ENCODE results near the gene ATF6.
A peak's percentile ranks its signal among the peaks of the same experiment; 100 is the strongest.
"Not testable (repeated sequence)": the region's sequence is repeated elsewhere in the genome, so short reads cannot be mapped to it uniquely, and the experiment has no call there.

ATF6 gene

GRCh38 chr1:161766102-161766981, at the start of gene ATF6:
Gene ATF6, plus strand, starts transcription at chr1:161766320. Its CDS starts 41 bp downstream, at chr1:161766361.
- DNase-seq, result peak; percentile 58

GRCh38 chr1:161718559-161719324, 47.4 kb upstream of the ATF6 start:
- no peak for DNase-seq

GRCh38 chr1:161719325-161719611, 46.9 kb upstream of the ATF6 start:
- DNase-seq, result no peak

GRCh38 chr1:161720422-161720821, 45.7 kb upstream of the ATF6 start:
- no peak for DNase-seq

- DNase-seq, result no peak
Observed at GRCh38 chr1:161720956-161721737, 45.0 kb upstream of the ATF6 start, which contains the start of gene FCRLB. Gene FCRLB, plus strand, starts transcription at chr1:161721544. Its CDS starts 1,129 bp downstream, at chr1:161722673.

GRCh38 chr1:161721738-161722343, 44.3 kb upstream of the ATF6 start:
- no peak for DNase-seq

GRCh38 chr1:161722406-161722805, 43.7 kb upstream of the ATF6 start:
- DNase-seq, result no peak

GRCh38 chr1:161723459-161724141, 42.5 kb upstream of the ATF6 start:
- DNase-seq, result no peak

- not testable (repeated sequence) for DNase-seq
Observed at GRCh38 chr1:161725258-161725907, 40.7 kb upstream of the ATF6 start.

- DNase-seq, result peak; percentile 13
Observed at GRCh38 chr1:161725908-161726472, 40.1 kb upstream of the ATF6 start.

- no peak for DNase-seq
Observed at GRCh38 chr1:161726473-161727255, 39.5 kb upstream of the ATF6 start.

GRCh38 chr1:161727256-161727924, 38.7 kb upstream of the ATF6 start:
- DNase-seq, result peak; percentile 14

GRCh38 chr1:161728376-161729226, 37.5 kb upstream of the ATF6 start:
- DNase-seq, result no peak

GRCh38 chr1:161730050-161730564, 36.0 kb upstream of the ATF6 start:
- DNase-seq, result no peak

GRCh38 chr1:161731241-161731640, 34.9 kb upstream of the ATF6 start:
- DNase-seq, result no peak

- no peak for DNase-seq
Observed at GRCh38 chr1:161731981-161732718, 34.0 kb upstream of the ATF6 start.

GRCh38 chr1:161733526-161733925, 32.6 kb upstream of the ATF6 start:
- no peak for DNase-seq

- DNase-seq, result no peak
Observed at GRCh38 chr1:161735837-161736236, 30.3 kb upstream of the ATF6 start.
